GM18951 (cell line): ENCODE data around the gene ASB10.

Source experiments
- POLR2A ChIP-seq: IDR thresholded peaks from 4 replicates; pipeline ENCODE4 v1.6.1; 2011; ENCODE audit warnings: mild to moderate bottlenecking; ENCODE audit not compliant: insufficient read length, insufficient read depth; ENCODE audit errors: extremely low read depth
- in situ Hi-C: fragments of 300-500 bp; cut with MboI; formaldehyde crosslinking; loops from one replicate; pipeline ENCODE4 v1.12.0; 2022; ENCODE audit warnings: low sequenced_read_pairs, mixed read lengths, inconsistent platforms; ENCODE audit not compliant: unreplicated experiment

The ASB10 gene

DNA sequence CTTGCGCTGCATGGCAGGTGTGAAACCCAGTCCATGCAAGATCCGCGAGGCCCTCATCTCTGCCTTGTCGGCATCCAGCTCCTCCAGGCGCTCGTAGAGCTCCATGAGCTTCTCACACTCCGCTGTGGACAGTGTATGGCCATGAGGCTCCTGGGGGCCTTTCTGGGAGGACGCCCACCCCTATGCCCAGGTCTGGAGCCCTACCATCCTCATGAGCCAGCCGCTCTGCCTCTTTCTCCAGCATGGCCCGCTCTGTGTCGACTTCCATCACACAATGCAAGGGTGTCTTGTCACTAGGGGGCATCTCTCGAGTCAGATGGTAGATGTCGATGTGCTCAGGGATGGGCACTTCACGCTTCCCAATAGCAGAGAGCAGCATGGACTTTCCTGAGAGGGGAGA, 36.7 kb upstream of the ASB10 start:
- in situ Hi-C loops: no loop called here

DNA sequence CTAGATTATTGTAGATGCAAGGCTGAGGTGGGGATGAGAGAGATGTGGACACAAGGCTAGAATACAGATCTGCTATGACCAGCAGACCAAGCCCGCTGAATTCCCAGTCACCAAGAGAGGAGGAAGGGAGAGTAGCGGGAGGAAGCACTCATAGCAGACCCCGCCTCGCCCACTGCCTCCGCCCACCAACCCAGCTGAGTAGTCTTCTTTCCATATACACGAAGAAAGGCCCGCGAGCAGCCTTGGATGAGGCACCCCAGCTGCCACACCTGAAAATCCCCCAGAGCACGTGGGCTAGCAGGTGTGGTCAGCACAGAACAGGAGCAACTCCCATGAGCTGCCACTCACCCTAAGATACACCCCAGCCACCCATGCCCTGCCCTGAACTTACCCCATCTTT, 31.1 kb upstream of the ASB10 start:
- no peak for TF ChIP-seq POLR2A
- in situ Hi-C loops: no loop called here

More for the DNA sequence above, 36.7 kb upstream of the ASB10 start:
- no peak for TF ChIP-seq POLR2A

DNA sequence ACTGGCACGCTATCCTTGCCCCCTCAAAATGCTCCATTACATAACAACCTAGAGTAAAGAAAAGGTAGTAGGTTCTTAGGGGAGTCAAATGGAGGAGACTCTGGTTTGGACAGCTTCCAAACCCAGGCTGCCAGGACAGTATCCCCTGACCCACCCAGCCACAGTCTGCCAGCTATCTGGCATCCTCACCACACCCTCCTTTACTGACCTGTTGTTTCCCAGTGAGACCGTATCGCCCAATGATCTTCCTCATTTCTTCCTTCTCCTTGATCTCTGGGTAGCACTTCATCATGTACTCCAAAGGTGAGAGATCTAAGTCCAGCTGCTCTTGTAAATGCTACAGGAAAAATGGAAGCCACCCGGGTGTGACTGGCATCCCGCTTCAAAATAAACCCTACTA, 28.3 kb upstream of the ASB10 start:
- in situ Hi-C loops: no loop called here
- TF ChIP-seq POLR2A: no peak

DNA sequence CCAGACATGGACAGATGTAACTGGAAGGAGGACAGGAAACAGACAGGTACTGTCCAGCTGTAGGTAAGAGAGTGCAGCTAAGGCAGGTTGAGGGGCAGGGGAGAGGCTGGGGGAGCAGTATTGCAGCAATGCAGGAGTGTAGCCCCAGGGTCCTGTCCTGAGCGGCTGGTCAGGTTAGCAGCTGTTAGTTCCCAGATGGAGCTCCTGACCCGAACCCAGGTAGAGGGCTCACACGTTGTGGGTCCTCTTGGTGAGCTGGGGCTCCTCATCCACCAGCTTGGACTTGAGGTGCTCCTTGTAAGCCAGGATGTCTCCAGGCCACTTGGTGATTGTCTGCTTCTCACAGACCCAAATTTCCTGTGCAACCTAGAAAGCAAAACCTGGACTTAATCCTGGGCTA, 26.8 kb upstream of the ASB10 start:
- in situ Hi-C loops: no loop called here
- no peak for TF ChIP-seq POLR2A

DNA sequence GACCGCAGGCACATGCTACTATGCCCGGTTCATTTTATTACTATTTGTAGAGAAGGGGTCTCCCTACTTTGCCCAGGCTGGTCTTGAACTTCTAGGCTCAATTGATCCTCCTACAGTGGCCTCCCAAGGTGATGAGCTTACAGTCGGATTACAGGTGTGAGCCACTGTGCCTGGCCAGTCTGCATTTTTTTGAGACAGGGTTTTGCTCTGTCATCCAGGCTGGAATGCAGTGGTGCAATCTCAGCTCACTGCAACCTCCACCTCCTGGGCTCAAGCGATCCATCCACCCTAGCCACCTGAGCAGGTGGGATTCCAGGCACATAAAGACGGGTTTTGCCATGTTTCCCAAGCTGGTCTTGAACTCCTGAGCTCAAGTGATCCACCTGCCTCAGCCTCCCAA, 25.6 kb upstream of the ASB10 start:
- no peak for TF ChIP-seq POLR2A
- in situ Hi-C loops: no loop called here

DNA sequence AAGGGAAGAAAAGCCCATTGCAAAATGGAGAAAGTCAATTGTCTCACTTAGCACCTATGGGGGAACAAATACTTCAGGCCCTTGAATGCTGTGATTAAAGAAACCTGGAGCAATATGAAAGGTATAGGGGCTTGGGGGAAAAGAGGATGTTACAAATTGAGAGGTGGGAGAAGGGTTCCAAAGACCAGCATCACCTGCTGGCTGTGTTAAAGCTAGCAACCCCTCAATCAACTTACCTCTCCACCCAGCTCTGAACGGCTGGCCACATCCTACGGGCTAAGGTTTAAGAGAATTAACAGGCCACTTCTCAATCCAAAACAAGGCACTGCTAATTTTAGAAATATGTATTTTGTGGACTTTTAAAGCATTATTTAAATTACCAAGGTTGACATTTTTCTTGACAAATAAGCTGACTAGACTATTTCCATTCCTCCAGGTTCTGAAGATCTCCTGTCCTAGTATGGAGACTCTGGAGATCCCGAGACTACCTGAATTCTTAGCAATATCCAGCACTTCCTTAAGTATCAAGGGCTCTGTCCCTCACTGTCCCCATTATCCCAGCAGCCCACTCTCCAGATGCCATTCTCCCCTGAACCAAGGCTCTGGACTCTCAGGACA, 24.2 kb upstream of the ASB10 start:
- no peak for TF ChIP-seq POLR2A
- in situ Hi-C loops: no loop called here

DNA sequence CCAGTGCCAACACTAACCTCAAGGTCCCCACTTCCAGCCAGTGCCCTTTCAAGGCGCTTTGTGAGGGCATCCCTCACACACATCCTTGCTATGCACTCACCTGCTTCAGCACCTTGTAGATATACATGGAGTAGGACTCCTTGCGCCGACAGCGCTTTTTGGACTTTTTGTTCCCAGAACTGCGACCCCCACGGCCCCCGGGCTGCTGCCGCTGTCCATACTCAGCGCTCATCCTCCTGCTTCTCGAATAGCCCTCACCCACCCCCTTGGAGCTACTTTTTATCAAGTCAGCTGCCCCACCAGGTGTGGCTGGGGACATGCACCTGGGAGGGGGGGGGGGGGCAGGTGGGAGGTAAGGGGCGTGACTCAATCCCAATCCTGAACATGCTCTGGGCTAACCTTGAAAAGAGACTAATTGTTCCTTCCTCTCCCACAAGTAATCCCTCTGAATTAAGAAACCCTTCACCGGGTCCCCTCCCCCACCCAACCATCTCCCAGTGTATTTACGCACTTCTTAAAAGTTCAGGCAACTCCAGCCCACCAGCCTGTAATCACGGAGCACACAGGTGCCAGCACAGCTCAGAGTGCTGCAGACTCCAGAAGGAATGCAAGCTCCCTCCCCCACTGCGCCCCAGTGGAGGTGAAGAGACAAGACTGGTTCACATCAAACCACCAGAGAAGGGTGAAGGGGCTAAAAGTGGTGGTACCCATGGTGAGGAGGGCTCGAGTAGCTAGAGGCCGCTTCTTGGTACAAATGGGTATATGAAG, 23.2 kb upstream of the ASB10 start, which contains the start of gene H2BK1:
Gene H2BK1 (minus strand): TSS at position 402 of the 768 bp plus-strand sequence. CDS start 170 bp downstream, at position 232.
- in situ Hi-C loops: no loop called here
- TF ChIP-seq POLR2A: no peak

DNA sequence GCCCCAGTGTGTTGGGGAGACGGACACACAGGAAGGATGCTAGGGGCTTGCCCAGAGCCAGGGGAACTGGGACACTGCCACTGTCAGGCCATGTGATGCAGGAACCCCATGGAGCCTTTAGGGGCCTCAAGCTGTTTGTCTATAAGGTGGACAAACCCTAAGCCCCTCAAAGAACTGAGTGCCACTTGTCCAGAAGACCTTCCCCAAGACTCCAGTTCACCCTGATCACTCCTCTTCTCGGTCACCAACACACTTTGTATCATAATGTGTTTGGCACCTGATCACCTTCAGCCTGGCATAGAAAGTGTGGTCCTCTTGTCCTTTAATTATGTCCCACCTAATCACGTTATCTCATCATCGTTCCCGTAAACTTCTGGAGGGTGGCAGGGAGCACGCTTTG, 22.5 kb upstream of the ASB10 start:
- no peak for TF ChIP-seq POLR2A
- in situ Hi-C loops: no loop called here

DNA sequence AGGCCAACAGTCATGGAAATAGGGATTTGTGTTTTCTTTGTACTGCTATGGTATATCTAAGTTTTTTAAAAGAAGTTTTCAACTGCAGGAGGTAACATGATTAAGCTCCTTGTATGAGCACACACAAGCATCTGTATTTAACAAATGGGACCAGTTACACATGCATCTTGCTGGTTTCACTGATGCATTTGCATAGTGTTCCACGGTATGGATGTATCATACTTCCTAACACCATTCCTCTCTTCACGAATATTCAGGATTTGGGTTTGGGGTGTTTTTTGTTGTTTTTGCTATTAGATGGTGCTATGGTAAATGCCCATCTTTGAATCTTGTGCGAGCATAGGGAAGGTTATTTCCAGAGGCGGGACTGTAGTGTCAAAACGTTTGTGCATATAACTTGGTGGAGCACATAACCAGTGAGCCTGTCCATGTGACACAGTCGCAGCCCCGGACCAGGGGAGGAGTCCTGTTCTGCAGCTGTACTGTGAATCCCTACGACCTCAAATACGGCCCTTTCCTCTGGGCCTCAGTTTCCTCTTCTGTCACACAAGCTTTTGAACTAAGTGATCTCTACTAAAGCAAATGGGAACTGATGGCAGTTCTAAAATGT, 21.3 kb upstream of the ASB10 start:
- no peak for TF ChIP-seq POLR2A
- in situ Hi-C loops: no loop called here

DNA sequence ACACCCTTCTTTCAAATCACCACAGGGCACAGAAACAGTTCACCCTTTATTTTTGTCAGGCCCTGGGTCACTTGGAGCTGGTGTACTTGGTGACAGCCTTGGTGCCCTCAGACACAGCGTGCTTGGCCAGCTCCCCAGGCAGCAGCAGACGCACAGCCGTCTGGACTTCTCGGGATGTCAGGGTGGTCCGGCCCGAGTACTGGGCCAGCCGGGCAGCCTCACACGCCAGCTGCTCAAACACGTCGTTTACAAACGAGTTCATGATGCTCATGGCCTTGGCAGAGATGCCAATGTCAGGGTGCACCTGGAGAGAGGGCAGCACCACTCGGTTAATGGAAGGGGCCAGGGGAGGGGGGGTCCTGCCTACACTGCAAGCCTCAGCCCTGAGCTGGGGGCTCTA, 20.8 kb upstream of the ASB10 start:
- no peak for TF ChIP-seq POLR2A
- in situ Hi-C loops: no loop called here

DNA sequence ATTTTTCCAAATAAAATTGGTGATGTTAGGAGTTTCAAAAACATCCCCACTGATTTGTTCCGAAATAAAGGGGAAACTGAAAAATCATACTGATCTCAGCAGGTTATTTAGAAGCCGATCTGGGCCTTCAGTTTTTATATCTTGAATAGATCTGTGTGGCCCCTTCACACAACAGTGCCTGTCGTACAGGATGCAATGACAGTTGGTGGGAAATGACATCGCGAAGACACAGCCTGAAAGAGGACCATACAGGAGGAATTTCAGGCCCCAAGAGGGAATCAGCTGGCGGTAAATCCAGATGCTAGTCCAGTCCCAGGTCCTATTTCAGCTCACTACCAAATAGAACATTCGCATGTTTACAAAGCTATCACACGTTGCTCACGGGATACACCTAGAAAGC, 20.3 kb upstream of the ASB10 start:
- in situ Hi-C loops: no loop called here
- TF ChIP-seq POLR2A: no peak

DNA sequence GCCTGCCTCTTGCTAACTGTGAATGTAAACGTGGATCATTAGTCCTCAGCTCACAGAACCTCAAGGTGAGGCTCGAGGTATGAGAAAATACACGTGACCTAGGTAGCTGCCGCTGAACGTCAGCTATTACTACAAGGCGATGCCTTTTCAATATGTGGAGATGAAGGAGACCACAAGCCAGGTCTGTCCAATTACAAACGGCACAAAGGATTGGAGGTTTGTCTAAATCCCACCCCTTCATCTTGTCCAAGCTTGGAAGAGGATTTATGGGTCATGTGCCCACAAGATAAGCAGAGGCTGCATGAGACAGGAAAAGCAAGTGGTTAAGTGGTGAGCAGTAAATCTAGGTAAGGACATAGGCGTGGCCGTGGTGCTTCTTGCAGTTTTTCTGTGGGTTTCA, 19.9 kb upstream of the ASB10 start:
- no peak for TF ChIP-seq POLR2A
- in situ Hi-C loops: no loop called here

DNA sequence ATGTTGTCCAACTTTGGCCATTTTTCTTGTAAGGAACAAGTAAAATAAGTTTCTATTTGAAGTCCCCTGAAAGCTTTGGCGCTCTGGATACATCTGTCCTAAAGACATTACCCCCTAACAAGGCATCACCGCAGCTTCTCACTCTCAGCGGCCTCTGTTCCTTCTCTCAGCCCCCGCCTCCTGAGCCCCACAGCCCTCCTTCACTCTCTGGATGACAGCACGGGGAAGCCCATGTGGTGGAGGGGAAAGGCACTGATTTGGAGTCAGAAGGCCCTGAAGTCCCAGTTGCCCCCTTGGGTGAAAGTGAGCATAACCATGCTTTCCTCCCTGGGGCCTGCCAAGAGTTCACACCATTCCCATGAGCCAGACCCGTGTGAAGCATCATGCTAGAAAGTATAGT, 18.7 kb upstream of the ASB10 start:
- no peak for TF ChIP-seq POLR2A
- in situ Hi-C loops: no loop called here

DNA sequence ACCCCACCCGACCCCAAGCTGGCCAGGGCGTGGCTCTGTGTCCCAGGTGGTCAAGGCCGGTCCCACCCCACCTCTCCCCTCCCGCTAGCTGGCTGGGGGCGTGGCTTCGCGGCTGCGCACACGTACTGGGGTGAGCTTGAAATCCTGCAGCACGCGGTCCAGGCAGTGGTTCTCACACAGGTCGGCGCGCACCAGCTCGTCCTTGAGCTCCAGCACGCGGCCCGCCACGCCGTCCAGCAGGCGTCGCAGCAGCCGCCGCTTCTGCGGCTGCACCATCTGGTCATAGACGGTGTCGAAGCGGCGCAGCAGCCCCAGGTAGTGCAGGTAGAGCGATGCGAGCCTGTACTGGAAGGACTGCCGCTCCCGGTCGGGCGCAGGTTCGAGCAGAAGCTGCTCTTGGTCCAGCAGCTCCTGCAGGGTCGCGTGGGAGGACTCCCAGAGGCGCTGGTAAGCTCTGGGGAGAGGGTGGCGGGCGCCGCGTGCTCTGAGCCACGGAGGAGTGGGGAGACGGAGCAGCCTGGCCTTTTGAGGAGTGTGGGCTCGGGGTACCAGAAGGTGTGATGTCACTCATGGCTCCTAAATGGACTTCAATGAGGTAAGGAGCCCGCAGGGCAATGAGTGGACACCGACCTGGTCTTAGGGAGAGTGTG, 17.5 kb upstream of the ASB10 start:
- in situ Hi-C loops: no loop called here
- TF ChIP-seq POLR2A: no peak

DNA sequence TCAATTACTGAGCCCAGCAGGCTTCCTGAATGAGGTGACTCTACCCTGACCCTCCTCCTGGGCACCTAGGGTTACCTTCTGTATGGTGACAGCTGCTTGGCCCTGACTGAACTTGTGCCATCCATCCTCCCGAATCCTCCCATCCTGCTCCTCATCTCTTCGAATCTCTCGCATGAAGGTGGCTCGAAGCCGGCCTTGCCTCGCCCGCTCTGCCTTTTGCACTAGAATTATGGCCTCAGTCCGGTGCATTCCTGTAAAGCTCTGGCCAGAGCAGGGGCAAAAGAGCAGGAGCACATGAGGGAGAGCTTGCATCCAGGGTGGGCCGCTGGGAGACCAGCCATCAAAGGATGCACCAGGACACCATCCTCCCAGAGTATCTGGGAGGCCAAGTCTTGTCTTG, 15.8 kb upstream of the ASB10 start:
- no peak for TF ChIP-seq POLR2A
- in situ Hi-C loops: no loop called here
